Loucy (cell line): ENCODE data around the gene PRR5L.
A peak's percentile ranks its signal among the peaks of the same experiment; 100 is the strongest.
"Not testable (repeated sequence)": the region's sequence is repeated elsewhere in the genome, so short reads cannot be mapped to it uniquely, and the experiment has no call there.

Experiments
- H2AFZ ChIP-seq: fragments of 200-600 bp; sonication (generic); 2 replicates; pipeline ENCODE4 v1.6.0; 2016; ENCODE audit warnings: antibody characterized with exemption, mild to moderate bottlenecking, low read length, moderate library complexity
- H3F3A ChIP-seq: fragments of 200-600 bp; 2 replicates; pipeline ENCODE4 v1.6.0; 2016; ENCODE audit warnings: antibody characterized with exemption, low read depth, mild to moderate bottlenecking
- H3K27me3 ChIP-seq: fragments of 200-600 bp; sonication (generic); 2 replicates; pipeline ENCODE4 v1.6.1; 2014; ENCODE audit warnings: low read length, mild to moderate bottlenecking; ENCODE audit not compliant: insufficient read depth, poor library complexity, severe bottlenecking
- H3K36me3 ChIP-seq: fragments of 200-600 bp; sonication (generic); 2 replicates; pipeline ENCODE4 v1.6.1; 2016; ENCODE audit warnings: low read length; ENCODE audit not compliant: insufficient read depth
- H3K4me1 ChIP-seq: fragments of 200-600 bp; sonication (generic); 2 replicates; pipeline ENCODE4 v1.5.1; 2014; ENCODE audit warnings: low read length, mild to moderate bottlenecking; ENCODE audit not compliant: insufficient read depth, poor library complexity, severe bottlenecking
- H3K4me2 ChIP-seq: fragments of 200-600 bp; sonication (generic); 2 replicates; pipeline ENCODE4 v1.6.0; 2014; ENCODE audit warnings: antibody characterized with exemption, low read length, low read depth, mild to moderate bottlenecking; ENCODE audit not compliant: poor library complexity, severe bottlenecking
- H3K4me3 ChIP-seq: fragments of 200-600 bp; sonication (generic); 2 replicates; pipeline ENCODE4 v1.5.1; 2014; ENCODE audit warnings: low read length, mild to moderate bottlenecking, mixed read lengths; ENCODE audit not compliant: poor library complexity, severe bottlenecking
- H3K79me2 ChIP-seq: fragments of 200-600 bp; sonication (generic); 2 replicates; pipeline ENCODE4 v1.6.1; 2014; ENCODE audit warnings: low read length; ENCODE audit not compliant: insufficient read depth
- H3K9ac ChIP-seq: fragments of 200-600 bp; sonication (generic); 2 replicates; pipeline ENCODE4 v1.6.0; 2014; ENCODE audit warnings: mild to moderate bottlenecking, low read depth, low read length, moderate library complexity; ENCODE audit not compliant: poor library complexity, severe bottlenecking
- H3K9me2 ChIP-seq: fragments of 200-600 bp; sonication (generic); replicated peaks from 2 replicates; pipeline ENCODE4 v1.6.1; 2016; ENCODE audit warnings: low read depth, low read length, mixed read lengths
- H3K9me3 ChIP-seq: fragments of 200-600 bp; sonication (generic); 2 replicates; pipeline ENCODE4 v1.6.1; 2014; ENCODE audit warnings: mild to moderate bottlenecking, antibody characterized with exemption, low read length, low read depth; ENCODE audit not compliant: insufficient read depth
- H4K20me1 ChIP-seq: fragments of 200-600 bp; sonication (generic); 2 replicates; pipeline ENCODE4 v1.6.0; 2014; ENCODE audit warnings: antibody characterized with exemption, low read length, mild to moderate bottlenecking; ENCODE audit not compliant: insufficient read depth, poor library complexity, severe bottlenecking
- CTCF ChIP-seq: fragments of 200-600 bp; sonication (generic); conservative IDR thresholded peaks from 2 replicates; pipeline ENCODE4 v1.5.1; 2014; ENCODE audit warnings: mild to moderate bottlenecking, antibody characterized with exemption, low read length
- EZH2phosphoT487 ChIP-seq: fragments of 200-600 bp; IDR thresholded peaks from 2 replicates; pipeline ENCODE4 v1.6.1; 2018; ENCODE audit warnings: antibody characterized with exemption, mild to moderate bottlenecking, moderate library complexity, borderline replicate concordance

Gene PRR5L

DNA sequence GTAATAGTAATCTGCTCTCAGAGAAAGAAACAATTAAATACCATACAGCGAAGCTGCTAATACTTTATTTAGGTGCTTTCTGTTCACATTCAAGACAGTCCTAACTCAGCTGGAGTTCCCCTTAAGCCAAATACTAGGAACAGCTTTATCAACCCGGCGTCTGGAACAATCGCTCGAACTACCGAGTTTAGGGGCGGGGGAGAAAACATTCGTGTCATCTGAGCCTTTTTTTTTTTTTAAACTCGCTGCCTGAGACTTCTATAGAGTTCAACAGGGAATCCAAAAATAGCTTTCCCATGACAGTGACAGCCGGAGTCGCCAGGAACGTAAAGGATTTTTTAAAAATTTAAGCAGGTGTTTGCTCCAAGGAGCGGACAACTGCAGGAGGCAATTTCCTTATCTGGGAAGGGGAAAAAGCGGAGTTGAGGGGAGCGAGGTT, 213.1 kb downstream of the PRR5L start:
- H3K79me2 ChIP-seq: peaks cover 47% of the 10 kb centered on the region
- peak overlapping the region; percentile 79 for H3K4me2 ChIP-seq
- H3K27me3 ChIP-seq: no peaks in the 10 kb centered on the region
- peaks cover 4% of the 10 kb centered on the region; the same call in 1 of the 2 replicates for H3K9me3 ChIP-seq
- 0 out of 2 replicates have a peak overlapping the region, but pooled peaks have one; percentile 97 for H2AFZ ChIP-seq
- no peaks in the 10 kb centered on the region for H3K9me2 ChIP-seq
- peaks cover 35% of the 10 kb centered on the region for H4K20me1 ChIP-seq
- peak overlapping the region; percentile 80 for H3K4me3 ChIP-seq
- 0 out of 2 replicates have a peak, but pooled peaks cover 5% of the 10 kb centered on the region for H3F3A ChIP-seq
- peak overlapping the region; percentile 81 for H3K9ac ChIP-seq
- peaks cover 47% of the 10 kb centered on the region for H3K4me1 ChIP-seq
- H3K36me3 ChIP-seq: no peaks in the 10 kb centered on the region
- TF ChIP-seq EZH2phosphoT487: no peak
- no peak for TF ChIP-seq CTCF

GRCh38 chr11:36509694-36510593, 213.9 kb downstream of the PRR5L start, which contains the start of gene TRAF6:
TRAF6 (minus strand) TSS chr11:36510272; CDS start chr11:36501515, 8,757 bp downstream.
- H3K9me2 ChIP-seq: no peaks in the 10 kb centered on the region
- H3K4me2 ChIP-seq: peak within 1 kb of the TSS; percentile 79
- H3K4me1 ChIP-seq: peaks cover 39% of the 10 kb centered on the region
- no peak for TF ChIP-seq EZH2phosphoT487
- TF ChIP-seq CTCF: peak; percentile 71
- peaks cover 40% of the 10 kb centered on the region for H3K79me2 ChIP-seq
- peaks cover 32% of the 10 kb centered on the region for H4K20me1 ChIP-seq
- peaks cover 4% of the 10 kb centered on the region; the same call in 1 of the 2 replicates for H3K9me3 ChIP-seq
- H2AFZ ChIP-seq: peak within 1 kb of the TSS; percentile 97
- H3F3A ChIP-seq: 0 out of 2 replicates have a peak, but pooled peaks cover 5% of the 10 kb centered on the region
- no peaks in the 10 kb centered on the region for H3K36me3 ChIP-seq
- H3K27me3 ChIP-seq: no peaks in the 10 kb centered on the region
- H3K4me3 ChIP-seq: peak within 1 kb of the TSS; percentile 80
- H3K9ac ChIP-seq: peak within 1 kb of the TSS; percentile 81

DNA sequence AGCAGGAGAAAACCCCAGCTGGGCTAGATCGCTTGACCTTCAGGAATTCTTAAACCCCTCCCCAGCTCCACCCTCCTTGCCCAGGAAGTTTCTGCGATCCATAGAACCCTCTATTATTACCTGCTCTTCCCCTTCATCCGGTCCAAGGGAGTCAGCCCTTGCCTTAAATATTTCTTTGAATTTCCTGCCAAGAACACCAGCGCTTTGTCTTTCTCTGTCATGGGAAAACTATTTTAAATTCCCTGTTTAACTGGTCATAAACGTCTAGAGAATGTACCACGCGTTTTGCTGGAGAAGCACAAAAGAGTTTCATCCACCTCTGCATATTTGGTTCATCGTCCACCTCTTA, 214.5 kb downstream of the PRR5L start:
- Histone ChIP-seq H3K4me2 (peak overlapping the region; percentile 79), H3K27me3 (no peaks in the 10 kb centered on the region), H4K20me1 (peaks cover 26% of the 10 kb centered on the region), H3K36me3 (no peaks in the 10 kb centered on the region), H3K9me3 (peaks cover 4% of the 10 kb centered on the region; the same call in 1 of the 2 replicates), H3K4me3 (peak overlapping the region; percentile 80), H3K9ac (peak overlapping the region; percentile 81), H3F3A (0 out of 2 replicates have a peak, but pooled peaks cover 5% of the 10 kb centered on the region), H3K4me1 (peaks cover 33% of the 10 kb centered on the region), H3K9me2 (no peaks in the 10 kb centered on the region), H3K79me2 (peaks cover 34% of the 10 kb centered on the region), H2AFZ (peak overlapping the region; percentile 97)
- TF ChIP-seq EZH2phosphoT487: no peak

- peaks cover 24% of the 10 kb centered on the region for H4K20me1 ChIP-seq
- H3K79me2 ChIP-seq: peaks cover 29% of the 10 kb centered on the region
- H3K4me3 ChIP-seq: peak overlapping the region; percentile 80
- H3K36me3 ChIP-seq, H3K9me3 ChIP-seq, H3K9me2 ChIP-seq, H3F3A ChIP-seq, H3K27me3 ChIP-seq: not testable (repeated sequence)
- peak overlapping the region; percentile 79 for H3K4me2 ChIP-seq
- H3K9ac ChIP-seq: peak overlapping the region; percentile 13
- H2AFZ ChIP-seq: peak overlapping the region; percentile 97; the same call in 1 of the 2 replicates
- peaks cover 31% of the 10 kb centered on the region for H3K4me1 ChIP-seq
Observed at GRCh38 chr11:36511062-36511461, 215.0 kb downstream of the PRR5L start.
